NT2/D1 (cell line): ENCODE measurements around the gene STAP2.

Source experiments
- DNase-seq: peaks from one replicate; pipeline ENCODE4 v3.0.0-alpha.2; 2011; ENCODE audit warnings: low read depth, low spot score
- H3K27me3 ChIP-seq: 2 replicates; pipeline ENCODE4 v1.6.0; 2011; ENCODE audit warnings: mild to moderate bottlenecking; ENCODE audit not compliant: insufficient read length, insufficient read depth
- H3K36me3 ChIP-seq: 2 replicates; pipeline ENCODE4 v1.6.1; 2011; ENCODE audit warnings: mild to moderate bottlenecking, low read length, mixed read lengths; ENCODE audit not compliant: insufficient read depth, insufficient read length
- H3K4me1 ChIP-seq: 2 replicates; pipeline ENCODE4 v1.5.1; 2011; ENCODE audit not compliant: insufficient read depth, insufficient read length
- H3K4me3 ChIP-seq: 2 replicates; pipeline ENCODE4 v1.5.1; 2011; ENCODE audit warnings: low read depth; ENCODE audit not compliant: insufficient read length
- H3K9ac ChIP-seq: 2 replicates; pipeline ENCODE4 v1.6.0; 2011; ENCODE audit warnings: low read depth; ENCODE audit not compliant: insufficient read length
- H3K9me3 ChIP-seq: 2 replicates; pipeline ENCODE4 v1.5.1; 2011; ENCODE audit warnings: mild to moderate bottlenecking, low read length; ENCODE audit not compliant: insufficient read depth
- SUZ12 ChIP-seq: IDR thresholded peaks from 2 replicates; pipeline ENCODE4 v1.6.1; 2011; ENCODE audit not compliant: insufficient read length, insufficient read depth; ENCODE audit errors: extremely low read depth
- YY1 ChIP-seq: IDR thresholded peaks from 2 replicates; pipeline ENCODE4 v1.6.1; 2011; ENCODE audit not compliant: insufficient read length, insufficient read depth
- ZNF274 ChIP-seq: IDR thresholded peaks from 2 replicates; pipeline ENCODE4 v1.6.1; 2011; ENCODE audit warnings: mild to moderate bottlenecking, low read depth, low read length

Gene STAP2

GRCh38 chr19:4363571-4364304, 25.1 kb upstream of the STAP2 start:
- TF ChIP-seq ZNF274 (no peak), YY1 (no peak), SUZ12 (no peak)
- Histone ChIP-seq H3K36me3 (peaks cover 95% of the 10 kb centered on the region), H3K9ac (no peak overlapping the region), H3K9me3 (no peaks in the 10 kb centered on the region), H3K4me3 (no peak overlapping the region), H3K27me3 (no peaks in the 10 kb centered on the region), H3K4me1 (peaks cover 39% of the 10 kb centered on the region)
- no peak for DNase-seq

- Histone ChIP-seq H3K4me3 (no peak overlapping the region), H3K36me3 (peaks cover 96% of the 10 kb centered on the region), H3K4me1 (peaks cover 33% of the 10 kb centered on the region), H3K27me3 (no peaks in the 10 kb centered on the region), H3K9ac (no peak overlapping the region), H3K9me3 (no peaks in the 10 kb centered on the region)
- TF ChIP-seq YY1 (no peak), ZNF274 (no peak), SUZ12 (no peak)
- DNase-seq, result no peak
These were observed 24.4 kb upstream of the STAP2 start for GRCh38 chr19:4362831-4363545.

- Histone ChIP-seq H3K36me3 (peaks cover 94% of the 10 kb centered on the region), H3K4me3 (no peak overlapping the region), H3K9me3 (no peaks in the 10 kb centered on the region), H3K4me1 (peaks cover 32% of the 10 kb centered on the region), H3K27me3 (no peaks in the 10 kb centered on the region), H3K9ac (no peak overlapping the region)
- no peak for DNase-seq
- TF ChIP-seq ZNF274 (no peak), SUZ12 (no peak), YY1 (no peak)
These were observed 23.6 kb upstream of the STAP2 start for GRCh38 chr19:4362101-4362828.

GRCh38 chr19:4361152-4362046, 22.8 kb upstream of the STAP2 start:
- H3K36me3 ChIP-seq, result peaks cover 93% of the 10 kb centered on the region
- TF ChIP-seq ZNF274 (no peak), YY1 (no peak), SUZ12 (no peak)
- no peak for DNase-seq
- peaks cover 35% of the 10 kb centered on the region for H3K4me1 ChIP-seq
- no peaks in the 10 kb centered on the region for H3K9me3 ChIP-seq
- H3K27me3 ChIP-seq, result no peaks in the 10 kb centered on the region
- H3K9ac ChIP-seq, result peak overlapping the region; percentile 56
- H3K4me3 ChIP-seq, result no peak overlapping the region

- peaks cover 31% of the 10 kb centered on the region for H3K4me1 ChIP-seq
- no peaks in the 10 kb centered on the region for H3K27me3 ChIP-seq
- DNase-seq, result no peak
- H3K9ac ChIP-seq, result peak overlapping the region; percentile 56
- no peak overlapping the region for H3K4me3 ChIP-seq
- TF ChIP-seq SUZ12 (no peak), YY1 (no peak), ZNF274 (no peak)
- peaks cover 93% of the 10 kb centered on the region for H3K36me3 ChIP-seq
- no peaks in the 10 kb centered on the region for H3K9me3 ChIP-seq
These were observed 22.1 kb upstream of the STAP2 start for GRCh38 chr19:4360641-4361151.

GRCh38 chr19:4360081-4360569, 21.5 kb upstream of the STAP2 start:
- Histone ChIP-seq H3K9ac (no peak overlapping the region), H3K36me3 (peaks cover 88% of the 10 kb centered on the region), H3K27me3 (no peaks in the 10 kb centered on the region)

More at GRCh38 chr19:4360081-4360569, 21.5 kb upstream of the STAP2 start:
- no peak for DNase-seq
- H3K4me3 ChIP-seq, result no peak overlapping the region
- H3K9me3 ChIP-seq, result no peaks in the 10 kb centered on the region
- H3K4me1 ChIP-seq, result peaks cover 25% of the 10 kb centered on the region
- TF ChIP-seq YY1 (no peak), SUZ12 (no peak), ZNF274 (no peak)
